GM10847 (cell line): ENCODE results near the gene MAP2.

Experiments
- POLR2A ChIP-seq: IDR thresholded peaks from 2 replicates; pipeline ENCODE4 v1.6.1; 2011; ENCODE audit not compliant: insufficient read length; ENCODE audit errors: extremely low read depth

The MAP2 gene

GRCh38 chr2:209579230-209579749, 155.4 kb downstream of the MAP2 start:
- TF ChIP-seq POLR2A, result no peak

- no peak for TF ChIP-seq POLR2A
These were observed 157.2 kb downstream of the MAP2 start for GRCh38 chr2:209581040-209581439.

GRCh38 chr2:209582281-209582680, 158.4 kb downstream of the MAP2 start:
- no peak for TF ChIP-seq POLR2A

DNA sequence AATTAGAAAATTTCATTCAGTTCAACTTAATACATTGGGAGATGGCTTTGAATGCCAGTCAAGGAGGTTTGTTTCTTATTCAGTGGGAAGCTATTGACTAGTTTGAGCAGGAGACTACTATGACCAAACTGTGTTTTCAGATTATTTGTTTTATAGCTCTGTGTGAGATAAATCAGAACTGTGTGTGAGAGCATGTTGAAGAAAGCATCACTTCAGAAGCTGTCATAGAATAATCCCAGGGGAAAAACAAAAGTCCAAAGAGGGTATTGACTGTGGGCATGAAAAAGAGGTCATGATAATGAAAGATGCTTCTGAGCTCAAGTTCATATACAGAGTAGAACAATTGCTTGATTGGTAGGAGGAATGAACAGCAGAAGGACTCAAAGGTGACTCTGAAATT, 160.6 kb downstream of the MAP2 start:
- TF ChIP-seq POLR2A, result no peak

DNA sequence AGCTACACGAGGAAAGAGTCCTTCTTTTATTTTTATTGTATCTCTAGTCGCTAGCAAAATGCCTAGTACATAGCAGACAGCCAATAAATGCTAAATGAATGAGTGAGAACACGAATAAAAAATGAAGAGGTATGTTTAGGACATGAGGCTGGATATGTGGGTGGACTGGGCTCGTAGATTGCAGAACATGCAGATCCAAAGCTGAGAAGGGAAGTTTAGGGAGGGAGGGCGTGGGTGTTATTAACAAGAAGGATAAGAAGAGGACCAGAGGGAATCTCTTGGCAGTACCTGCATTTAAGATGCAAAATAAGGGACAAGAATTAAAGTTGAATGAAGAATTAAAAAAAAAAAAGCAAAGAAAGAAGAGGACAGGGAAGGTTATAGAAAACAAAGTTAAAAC, 161.1 kb downstream of the MAP2 start:
- no peak for TF ChIP-seq POLR2A

- no peak for TF ChIP-seq POLR2A
These were observed 167.2 kb downstream of the MAP2 start for GRCh38 chr2:209591021-209591420.

DNA sequence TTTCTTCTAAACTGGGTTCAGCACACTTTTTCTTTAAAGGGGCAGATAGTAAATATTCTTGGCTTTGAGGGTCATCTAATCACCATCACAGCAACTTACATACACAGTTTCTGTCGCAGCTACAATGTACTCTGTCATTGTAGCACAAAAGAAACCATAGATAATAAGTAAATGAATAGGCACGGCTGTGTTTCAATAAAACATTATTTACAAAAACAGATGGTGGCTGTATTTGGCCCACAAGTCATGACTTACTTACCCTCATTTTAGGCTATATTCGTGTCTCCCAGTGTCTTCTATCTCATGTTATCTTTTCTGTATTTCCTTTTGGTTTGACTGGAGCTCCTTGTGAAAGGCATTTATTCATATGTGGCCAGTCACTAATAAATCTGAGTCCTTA, 168.3 kb downstream of the MAP2 start:
- no peak for TF ChIP-seq POLR2A

GRCh38 chr2:209593930-209594329, 170.1 kb downstream of the MAP2 start:
- no peak for TF ChIP-seq POLR2A

GRCh38 chr2:209596262-209596661, 172.4 kb downstream of the MAP2 start:
- TF ChIP-seq POLR2A, result no peak

- no peak for TF ChIP-seq POLR2A
These were observed 176.7 kb downstream of the MAP2 start for GRCh38 chr2:209600341-209601171.

DNA sequence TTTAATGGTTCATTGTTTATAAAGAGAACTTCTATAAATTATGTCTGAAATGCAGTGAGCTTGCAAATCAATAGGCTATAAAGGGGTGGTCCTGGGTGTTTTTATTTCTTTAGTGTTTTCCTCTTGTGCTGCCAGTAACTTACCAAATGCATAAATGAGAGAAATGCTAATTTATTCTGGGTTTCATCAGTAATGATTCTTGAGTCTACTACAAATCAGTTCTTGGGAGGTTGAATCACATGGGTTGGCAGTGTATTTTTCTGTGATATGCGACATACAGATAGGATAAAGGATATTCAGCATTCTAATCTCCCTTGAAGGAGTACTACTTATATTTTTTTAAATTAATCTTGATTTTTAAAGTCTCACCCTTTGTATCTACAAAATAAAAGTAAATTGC, 177.7 kb downstream of the MAP2 start:
- TF ChIP-seq POLR2A, result no peak

- no peak for TF ChIP-seq POLR2A
These were observed 178.4 kb downstream of the MAP2 start for GRCh38 chr2:209602259-209602658.

DNA sequence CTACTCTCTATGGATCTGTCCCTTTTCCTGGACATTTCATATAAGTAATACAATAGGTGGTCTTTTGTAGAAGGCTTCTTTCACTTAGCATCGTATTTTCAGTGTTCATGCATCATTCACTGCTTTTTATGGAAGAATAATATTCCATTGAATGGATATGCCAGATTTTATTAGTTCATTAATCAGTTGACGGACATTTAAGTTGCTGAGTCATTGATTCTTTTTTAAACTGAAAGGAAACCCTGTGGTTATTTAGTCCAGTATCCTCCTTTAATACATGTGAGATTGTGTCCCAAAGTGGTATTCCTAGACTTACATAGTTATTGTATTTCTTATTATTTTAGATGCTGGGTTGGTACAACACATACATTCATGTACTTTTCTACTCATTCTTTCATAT, 185.7 kb downstream of the MAP2 start:
- no peak for TF ChIP-seq POLR2A

GRCh38 chr2:209610631-209611030, 186.8 kb downstream of the MAP2 start:
- no peak for TF ChIP-seq POLR2A

GRCh38 chr2:209613649-209614305, 189.9 kb downstream of the MAP2 start:
- no peak for TF ChIP-seq POLR2A

- TF ChIP-seq POLR2A, result no peak
These were observed 191.0 kb downstream of the MAP2 start for GRCh38 chr2:209614690-209615369.
